Measurements from ENCODE around the gene PMPCA. TPM values are rescaled to one million over a fixed set of nuclear protein-coding genes. Genes with fewer than 3 reads are reported as not detected.
A peak's percentile ranks its signal among the peaks of the same experiment; 100 is the strongest.

Gene PMPCA
- polyA plus RNA-seq, 1 of the 3 experiments (the other 2 are of a cell fraction) = 125 TPM

DNA sequence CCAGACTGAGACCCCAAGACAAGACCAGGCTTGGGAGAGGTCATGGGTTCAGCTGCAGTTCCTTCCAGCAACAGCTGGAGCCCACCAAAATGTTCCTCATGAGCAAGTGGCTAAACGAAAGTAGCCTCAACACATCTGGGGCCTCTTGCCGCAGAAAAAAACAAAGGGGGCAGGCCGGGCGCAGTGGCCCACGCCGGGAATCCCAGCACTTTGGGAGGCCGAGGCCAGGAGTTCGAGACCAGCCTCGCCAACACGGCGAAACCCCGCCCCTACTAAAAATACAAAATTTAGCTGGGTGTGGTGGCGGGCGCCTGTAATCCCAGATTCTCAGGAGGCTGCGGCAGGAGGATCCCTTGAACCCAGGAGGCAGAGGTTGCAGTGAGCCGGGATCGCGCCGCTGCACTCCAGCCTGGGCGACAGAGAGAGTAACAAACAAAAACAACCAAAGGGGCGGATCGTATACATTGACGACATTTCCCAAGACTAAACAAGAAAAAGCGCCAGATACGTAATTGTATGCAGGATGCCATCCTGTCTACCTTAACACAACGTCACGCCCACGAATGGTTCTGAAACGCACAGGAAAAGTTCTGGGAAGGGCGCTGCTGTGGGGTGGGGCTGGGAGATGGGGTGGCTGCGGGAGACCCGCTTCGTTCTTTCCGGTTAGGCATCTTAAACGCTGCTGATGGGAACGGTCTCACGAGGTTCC, 27.5 kb downstream of the PMPCA start:
- peaks cover 0 to 21% of the 10 kb centered on the region in 2 experiments; a peak in 1 of 4 replicates for H3K4me1 ChIP-seq (ENCODE audit: control insufficient read depth in 1 of 2, insufficient read depth in 2 of 2, low read depth in 1 of 2, low read length in 1 of 2)
- peak overlapping the region; percentile 85 for H3K9ac ChIP-seq
- no peaks in the 10 kb centered on the region for H3K27me3 ChIP-seq (ENCODE audit: insufficient read depth)
- ChIA-PET CTCF (interaction anchor here (0.9 to 1.9 kb wide), 4 partner anchors 10 to 316 kb away, joined by 3 to 7 read pairs (median 4); no protein-coding TSS in a partner anchor), POLR2A (no interaction called here)
- H3K4me2 ChIP-seq = peak overlapping the region; percentile 95
- TF ChIP-seq GABPA (IDR thresholded peaks at IDR 0.05; ENCODE audit: low read depth) (no peak), CHD2 (IDR thresholded peaks at IDR 0.05; ENCODE audit: low read length, partially characterized antibody) (no peak), EP300 (IDR thresholded peaks at IDR 0.05; ENCODE audit: borderline replicate concordance in 1 of 2, low read depth in 1 of 2, low read length in 1 of 2) (no peak), NRF1 (IDR thresholded peaks at IDR 0.05; ENCODE audit: low read depth, low read length) (no peak), RCOR1 (IDR thresholded peaks at IDR 0.05; ENCODE audit: low read length) (no peak), EZH2phosphoT487 (IDR thresholded peaks at IDR 0.05; ENCODE audit: borderline replicate concordance, low read depth) (no peak), TCF12 (IDR thresholded peaks at IDR 0.05) (no peak), POLR2AphosphoS5 (IDR thresholded peaks at IDR 0.05; ENCODE audit: low read depth, low read length) (no peak), ELF1 (IDR thresholded peaks at IDR 0.05) (no peak), MXI1 (IDR thresholded peaks at IDR 0.05; ENCODE audit: low read depth, low read length) (no peak), FOXJ3 (CRISPR knock-in tag; IDR thresholded peaks at IDR 0.05) (no peak), TEAD4 (IDR thresholded peaks at IDR 0.05; ENCODE audit: borderline replicate concordance, insufficient read depth) (no peak)
- TF ChIP-seq, protein P1, sequence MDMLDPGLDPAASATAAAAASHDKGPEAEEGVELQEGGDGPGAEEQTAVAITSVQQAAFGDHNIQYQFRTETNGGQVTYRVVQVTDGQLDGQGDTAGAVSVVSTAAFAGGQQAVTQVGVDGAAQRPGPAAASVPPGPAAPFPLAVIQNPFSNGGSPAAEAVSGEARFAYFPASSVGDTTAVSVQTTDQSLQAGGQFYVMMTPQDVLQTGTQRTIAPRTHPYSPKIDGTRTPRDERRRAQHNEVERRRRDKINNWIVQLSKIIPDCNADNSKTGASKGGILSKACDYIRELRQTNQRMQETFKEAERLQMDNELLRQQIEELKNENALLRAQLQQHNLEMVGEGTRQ (IDR thresholded peaks at IDR 0.05; ENCODE audit: borderline replicate concordance, low read depth, low read length) = no peak
- TF ChIP-seq, protein P2, sequence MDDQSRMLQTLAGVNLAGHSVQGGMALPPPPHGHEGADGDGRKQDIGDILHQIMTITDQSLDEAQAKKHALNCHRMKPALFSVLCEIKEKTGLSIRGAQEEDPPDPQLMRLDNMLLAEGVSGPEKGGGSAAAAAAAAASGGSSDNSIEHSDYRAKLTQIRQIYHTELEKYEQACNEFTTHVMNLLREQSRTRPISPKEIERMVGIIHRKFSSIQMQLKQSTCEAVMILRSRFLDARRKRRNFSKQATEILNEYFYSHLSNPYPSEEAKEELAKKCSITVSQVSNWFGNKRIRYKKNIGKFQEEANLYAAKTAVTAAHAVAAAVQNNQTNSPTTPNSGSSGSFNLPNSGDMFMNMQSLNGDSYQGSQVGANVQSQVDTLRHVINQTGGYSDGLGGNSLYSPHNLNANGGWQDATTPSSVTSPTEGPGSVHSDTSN (IDR thresholded peaks at IDR 0.05) = no peak
- no peaks in the 10 kb centered on the region for H3K9me3 ChIP-seq
- WGBS (ENCODE audit: low lambda C conversion rate) = 48% methylated on average over 34 of the region's 37 CpGs
- H3K27ac ChIP-seq (ENCODE audit: low read depth in 2 of 2, low read length in 1 of 2) = no peak overlapping the region
- H3K36me3 ChIP-seq (replicated peaks in 1 of 2; ENCODE audit: control insufficient read depth in 1 of 2, insufficient read depth in 2 of 2, low read length in 1 of 2) = peaks cover 6 to 41% of the 10 kb centered on the region in 2 experiments
- no peak for DNase-seq
- H3F3A ChIP-seq (replicated peaks; ENCODE audit: insufficient read depth) = peaks cover 27% of the 10 kb centered on the region
- H3K9me2 ChIP-seq = no peaks in the 10 kb centered on the region
- H2AFZ ChIP-seq (ENCODE audit: low read depth) = no peak overlapping the region
- peaks cover 64% of the 10 kb centered on the region for H3K79me2 ChIP-seq (ENCODE audit: insufficient read depth)
- H4K20me1 ChIP-seq (ENCODE audit: insufficient read depth) = peaks cover 76% of the 10 kb centered on the region
- H3K4me3 ChIP-seq (ENCODE audit: low read depth in 2 of 2, low read length in 1 of 2) = peak overlapping the region; percentile 81 to 83

Measured in SK-N-SH (cell line).